ENCODE measurements around the gene RAC2. TPM values are rescaled to one million over a fixed set of nuclear protein-coding genes. Genes with fewer than 3 reads are reported as not detected.
A peak's percentile ranks its signal among the peaks of the same experiment; 100 is the strongest.

RAC2 gene
- total and polyA plus RNA-seq, 9 of the 15 experiments (the other 6 are each of a cell fraction or from before 2014, with no cell fraction given), result 22.7 to 103 (median 43.3) TPM

GRCh38 chr22:37229012-37229804, 14.9 kb downstream of the RAC2 start (continued):
- TF ChIP-seq CREB5 (CRISPR knock-in tag; IDR thresholded peaks at IDR 0.05), result no peak
- TF ChIP-seq MTA1 (IDR thresholded peaks at IDR 0.05; ENCODE audit: borderline replicate concordance), result no peak
- TF ChIP-seq ZNF592 (IDR thresholded peaks at IDR 0.05), result no peak
- no peak for TF ChIP-seq SREBF1 (IDR thresholded peaks at IDR 0.05; ENCODE audit: borderline replicate concordance, low read depth, low read length)
- TF ChIP-seq ZNF253 (CRISPR knock-in tag; conservative IDR thresholded peaks at IDR 0.05), result no peak
- TF ChIP-seq MCM5 (IDR thresholded peaks at IDR 0.05; ENCODE audit: low read depth), result no peak
- TF ChIP-seq TFAP4 (CRISPR knock-in tag; IDR thresholded peaks at IDR 0.05; ENCODE audit: borderline replicate concordance), result peak; percentile 41; the same call in 1 of the 2 replicates
- no peak for TF ChIP-seq SMC3 (conservative IDR thresholded peaks at IDR 0.05; ENCODE audit: insufficient read depth, low read depth, low read length)
- no peak for TF ChIP-seq FOXP4 (CRISPR knock-in tag; IDR thresholded peaks at IDR 0.05; ENCODE audit: borderline replicate concordance)
- TF ChIP-seq FOSL1 (tag; conservative IDR thresholded peaks at IDR 0.05), result no peak
- TF ChIP-seq ZNF76 (CRISPR knock-in tag; IDR thresholded peaks at IDR 0.05; ENCODE audit: borderline replicate concordance), result no peak

Measured in K562 (cell line).